HUES6 (cell line): Measurements from ENCODE around the gene BTBD9.

Experiments used
- H3K27ac ChIP-seq: 2 replicates; pipeline ENCODE4 v1.7.0; 2013; ENCODE audit warnings: low read depth, mild to moderate bottlenecking, low read length, inconsistent platforms
- H3K27me3 ChIP-seq: 2 replicates; pipeline ENCODE4 v1.6.1; 2013; ENCODE audit warnings: low read length; ENCODE audit not compliant: control insufficient read depth, insufficient read depth
- H3K36me3 ChIP-seq: 2 replicates; pipeline ENCODE4 v1.6.1; 2013; ENCODE audit warnings: low read length; ENCODE audit not compliant: control insufficient read depth, insufficient read depth
- H3K4me1 ChIP-seq: 2 replicates; pipeline ENCODE4 v1.6.1; 2013; ENCODE audit warnings: low read length; ENCODE audit not compliant: control insufficient read depth, insufficient read depth
- H3K4me3 ChIP-seq: 2 replicates; pipeline ENCODE4 v1.5.1; 2013; ENCODE audit warnings: low read depth, low read length
- H3K9ac ChIP-seq: one replicate; pipeline ENCODE4 v1.6.1; 2013; ENCODE audit warnings: mild to moderate bottlenecking, low read length
- H3K9me3 ChIP-seq: 2 replicates; pipeline ENCODE4 v1.6.1; 2013; ENCODE audit warnings: low read depth, low read length; ENCODE audit not compliant: control insufficient read depth, insufficient read depth

BTBD9 gene

DNA sequence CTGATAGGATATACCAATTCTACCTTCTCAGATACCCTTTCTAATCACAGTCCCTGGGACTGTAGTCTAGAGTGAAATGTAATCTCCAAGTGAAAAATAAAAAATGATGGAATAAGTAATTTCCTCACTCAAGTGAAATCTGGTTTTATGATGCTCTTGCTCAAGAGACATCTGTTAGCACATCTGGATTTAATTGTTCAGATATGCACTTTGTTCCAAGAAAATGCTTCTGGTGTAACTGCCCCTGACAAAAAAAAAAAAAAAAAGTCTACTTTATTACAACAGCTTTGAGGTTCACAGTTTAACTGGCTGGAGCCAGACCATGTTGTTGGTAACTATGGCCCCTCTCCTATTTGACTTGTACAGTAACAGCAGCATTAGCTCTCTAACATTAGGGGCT, 251.8 kb downstream of the BTBD9 start:
- no peaks in the 10 kb centered on the region for H3K27me3 ChIP-seq
- H3K9me3 ChIP-seq = no peaks in the 10 kb centered on the region
- no peak overlapping the region for H3K27ac ChIP-seq
- H3K36me3 ChIP-seq = no peaks in the 10 kb centered on the region
- H3K4me1 ChIP-seq = peaks cover 13% of the 10 kb centered on the region; the same call in 1 of the 2 replicates
- no peak overlapping the region for H3K9ac ChIP-seq
- no peak overlapping the region for H3K4me3 ChIP-seq

DNA sequence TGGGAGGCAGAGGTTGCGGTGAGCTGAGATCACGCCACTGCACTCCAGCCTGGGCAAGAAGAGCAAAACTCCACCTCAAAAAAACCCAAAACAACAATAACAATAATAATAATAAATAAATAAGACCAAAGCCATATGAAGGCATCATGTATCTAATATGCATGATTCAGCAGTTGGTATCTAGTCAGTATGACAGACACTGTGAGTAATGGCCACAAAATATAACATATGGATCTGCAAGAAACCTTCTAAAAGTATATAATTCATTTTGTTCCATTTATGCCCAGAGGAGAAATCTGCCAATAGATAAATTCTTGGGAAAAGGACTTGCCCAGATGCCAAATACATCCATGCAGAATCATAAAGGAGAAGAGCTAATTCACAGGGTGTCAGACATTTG, 252.3 kb downstream of the BTBD9 start:
- Histone ChIP-seq H3K27me3 (no peaks in the 10 kb centered on the region), H3K36me3 (no peaks in the 10 kb centered on the region), H3K9ac (no peak overlapping the region), H3K9me3 (no peaks in the 10 kb centered on the region), H3K27ac (no peak overlapping the region), H3K4me1 (peaks cover 13% of the 10 kb centered on the region; the same call in 1 of the 2 replicates), H3K4me3 (no peak overlapping the region)

DNA sequence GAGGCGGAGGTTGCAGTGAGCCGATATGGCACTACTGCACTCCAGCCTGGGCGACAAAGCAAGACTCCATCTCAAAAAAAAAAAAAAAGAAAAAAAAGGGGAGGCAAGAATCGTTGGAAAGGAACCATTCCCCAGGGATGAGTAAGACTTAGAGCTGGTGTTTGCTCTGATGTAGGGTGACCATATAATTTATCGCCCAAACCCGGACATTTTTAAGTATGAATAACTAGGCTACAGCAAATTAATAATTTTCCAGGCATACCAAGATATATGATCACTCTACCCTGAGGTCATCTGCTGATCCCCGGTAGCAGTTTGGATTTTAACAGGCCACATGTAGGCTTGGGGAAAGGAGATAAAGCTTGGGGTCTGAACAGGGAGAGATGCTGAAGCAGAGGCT, 260.9 kb downstream of the BTBD9 start:
- no peak overlapping the region for H3K27ac ChIP-seq

DNA sequence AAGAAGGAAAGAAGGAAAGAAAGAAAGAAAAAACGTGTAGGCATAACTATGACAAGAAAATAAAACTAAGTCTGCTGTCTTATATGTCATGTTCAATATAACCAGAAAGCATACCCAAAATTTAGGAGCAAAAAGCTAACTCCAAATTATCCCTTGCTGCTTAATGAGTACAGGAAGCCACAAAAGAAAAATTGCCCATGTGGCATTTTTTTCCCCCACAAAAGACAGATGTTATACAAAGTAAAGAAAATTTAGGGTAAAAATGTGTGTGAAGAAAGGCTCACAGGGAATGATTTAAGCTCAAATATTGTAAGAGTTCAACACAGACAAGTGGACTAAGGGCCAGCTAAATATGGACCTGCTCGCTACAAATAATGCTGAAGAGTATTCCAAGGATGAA, 263.8 kb downstream of the BTBD9 start:
- Histone ChIP-seq H3K27ac (no peak overlapping the region), H3K4me3 (no peak overlapping the region), H3K4me1 (peaks cover 7% of the 10 kb centered on the region; the same call in 1 of the 2 replicates), H3K36me3 (no peaks in the 10 kb centered on the region), H3K27me3 (no peaks in the 10 kb centered on the region), H3K9me3 (no peaks in the 10 kb centered on the region), H3K9ac (no peak overlapping the region)

More for the DNA sequence above, 260.9 kb downstream of the BTBD9 start:
- H3K4me1 ChIP-seq = no peaks in the 10 kb centered on the region
- no peaks in the 10 kb centered on the region for H3K36me3 ChIP-seq
- no peaks in the 10 kb centered on the region for H3K9me3 ChIP-seq
- no peak overlapping the region for H3K9ac ChIP-seq
- no peaks in the 10 kb centered on the region for H3K27me3 ChIP-seq
- H3K4me3 ChIP-seq = no peak overlapping the region

DNA sequence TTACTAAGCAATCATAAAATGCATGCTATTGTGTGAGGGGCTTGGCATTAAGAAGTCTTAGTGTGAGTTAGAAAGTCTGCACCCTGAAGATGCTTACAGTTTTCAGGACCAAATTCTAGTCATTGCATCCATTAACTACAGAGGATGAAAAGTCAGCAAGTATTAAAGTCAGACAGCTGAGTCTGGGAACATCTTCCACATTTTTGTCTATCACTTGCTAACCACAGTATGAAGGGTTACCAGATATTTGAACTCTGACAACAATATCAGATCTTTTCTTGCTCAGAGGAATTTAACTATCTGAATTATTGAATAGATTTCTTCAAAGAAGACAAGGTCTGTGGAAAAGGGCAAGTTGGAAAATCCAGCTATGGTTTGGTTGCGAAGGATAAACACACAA, 264.4 kb downstream of the BTBD9 start:
- Histone ChIP-seq H3K9ac (no peak overlapping the region), H3K36me3 (no peaks in the 10 kb centered on the region), H3K4me1 (peaks cover 7% of the 10 kb centered on the region; the same call in 1 of the 2 replicates), H3K27me3 (no peaks in the 10 kb centered on the region), H3K27ac (no peak overlapping the region), H3K9me3 (no peaks in the 10 kb centered on the region), H3K4me3 (no peak overlapping the region)

DNA sequence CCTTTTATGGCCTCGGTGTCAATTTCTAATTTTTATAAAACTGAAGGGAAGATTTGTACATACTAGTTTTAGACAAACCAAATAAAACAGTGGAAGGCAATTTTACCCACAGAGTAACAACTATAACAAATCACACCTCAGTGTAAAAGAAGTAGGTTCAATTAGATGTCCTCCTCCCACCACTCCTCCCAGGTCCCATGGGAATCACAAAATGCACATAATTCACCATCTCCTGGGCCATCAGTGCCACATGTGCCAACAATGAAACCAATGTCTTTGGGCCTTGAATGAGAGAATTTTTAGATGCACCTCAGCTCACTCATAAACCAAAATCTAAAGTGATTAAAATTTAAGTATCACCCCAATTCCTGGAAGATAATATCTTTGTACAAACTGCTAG, 267.8 kb downstream of the BTBD9 start:
- Histone ChIP-seq H3K36me3 (no peaks in the 10 kb centered on the region), H3K4me3 (no peak overlapping the region), H3K27ac (no peak overlapping the region), H3K27me3 (no peaks in the 10 kb centered on the region), H3K9me3 (no peaks in the 10 kb centered on the region), H3K4me1 (peaks cover 7% of the 10 kb centered on the region; the same call in 1 of the 2 replicates), H3K9ac (no peak overlapping the region)

DNA sequence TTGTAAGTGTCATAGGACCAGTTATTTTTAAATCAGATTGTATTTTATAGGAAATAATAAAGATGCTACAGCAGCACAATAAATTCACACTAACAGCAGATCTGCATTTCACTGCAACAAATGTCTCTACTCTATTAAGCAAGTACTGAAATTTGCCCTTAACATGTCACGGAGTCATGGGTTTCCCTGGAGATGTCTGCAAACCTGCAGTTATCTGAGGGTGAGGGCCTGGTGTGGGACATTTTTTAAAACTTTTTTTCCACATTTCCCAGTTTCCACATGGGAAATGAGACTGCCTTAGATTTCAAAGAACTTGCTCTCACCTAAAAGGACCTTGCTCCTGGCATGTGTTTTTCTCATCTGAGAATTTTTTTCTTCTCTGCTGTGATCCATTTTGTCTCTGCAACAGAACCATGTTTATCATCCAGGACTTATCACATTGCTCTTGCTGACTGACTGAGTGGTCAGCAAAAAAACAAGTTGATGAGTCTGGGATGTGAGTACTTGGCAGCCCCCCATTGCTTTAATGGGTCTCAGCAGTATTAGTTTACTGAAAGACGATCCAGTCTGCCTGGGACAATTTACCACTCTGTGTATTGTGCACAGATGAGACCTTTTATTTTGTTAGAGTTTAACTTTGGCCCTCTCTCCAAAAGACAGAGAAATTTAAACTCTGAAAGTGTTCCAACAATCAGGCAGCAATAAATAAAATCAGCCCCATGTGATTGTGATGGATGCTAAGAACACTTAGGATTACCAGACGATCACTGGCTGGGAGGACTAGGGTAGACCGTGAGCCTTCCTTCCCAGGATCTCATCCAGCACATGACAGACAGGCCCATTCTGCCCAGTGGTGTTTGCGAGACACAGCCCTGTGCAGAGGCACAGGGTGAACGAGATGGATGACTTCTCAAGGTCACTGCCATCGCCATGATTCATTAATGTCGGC, 268.8 kb downstream of the BTBD9 start:
- Histone ChIP-seq H3K27ac (no peak overlapping the region), H3K36me3 (no peaks in the 10 kb centered on the region), H3K4me3 (no peak overlapping the region), H3K9ac (no peak overlapping the region), H3K4me1 (peaks cover 7% of the 10 kb centered on the region; the same call in 1 of the 2 replicates), H3K27me3 (no peaks in the 10 kb centered on the region), H3K9me3 (no peaks in the 10 kb centered on the region)

DNA sequence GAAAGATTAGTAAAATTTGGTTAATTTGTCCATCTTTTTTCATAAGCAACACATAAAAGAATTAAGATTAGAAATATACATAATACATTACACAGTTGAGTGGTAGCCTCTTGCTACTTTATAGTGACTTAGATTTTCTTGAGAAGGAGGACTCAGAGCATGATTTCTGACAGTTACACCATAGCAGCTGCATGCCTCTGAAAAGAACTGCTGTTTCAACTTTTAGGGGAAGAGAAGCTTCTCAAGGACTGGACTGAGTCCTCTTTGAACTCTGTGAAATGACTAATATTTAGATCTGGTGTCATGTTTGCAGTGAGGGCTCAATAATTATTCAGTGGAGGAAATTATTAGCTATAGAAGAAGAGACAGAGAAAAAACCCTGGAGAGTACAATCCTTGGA, 272.5 kb downstream of the BTBD9 start:
- Histone ChIP-seq H3K27me3 (no peaks in the 10 kb centered on the region), H3K9me3 (no peaks in the 10 kb centered on the region), H3K27ac (no peak overlapping the region), H3K9ac (no peak overlapping the region), H3K4me3 (no peak overlapping the region), H3K36me3 (no peaks in the 10 kb centered on the region), H3K4me1 (peaks cover 4% of the 10 kb centered on the region; the same call in 1 of the 2 replicates)

DNA sequence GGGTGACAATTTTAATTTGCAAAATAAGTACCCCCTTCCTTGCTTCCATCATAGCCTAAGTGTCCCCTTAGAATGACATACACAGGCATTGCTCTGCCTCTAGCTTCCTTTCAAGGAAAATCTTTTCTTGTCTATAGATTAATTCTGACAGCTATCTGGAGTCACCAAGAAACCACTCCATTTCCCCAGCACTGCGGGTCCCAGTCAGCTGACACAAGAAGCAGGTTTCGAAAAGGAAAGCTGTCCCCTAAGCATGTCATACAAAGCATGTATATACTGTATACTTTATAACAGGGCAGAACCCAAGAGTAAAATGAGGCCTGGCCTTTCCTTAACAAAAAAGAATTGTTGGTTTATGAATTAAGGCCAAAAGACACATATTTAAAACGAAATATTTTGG, 273.5 kb downstream of the BTBD9 start:
- Histone ChIP-seq H3K36me3 (no peaks in the 10 kb centered on the region), H3K9ac (no peak overlapping the region), H3K27ac (no peak overlapping the region), H3K9me3 (no peaks in the 10 kb centered on the region), H3K27me3 (no peaks in the 10 kb centered on the region), H3K4me3 (no peak overlapping the region), H3K4me1 (peaks cover 2% of the 10 kb centered on the region; the same call in 1 of the 2 replicates)

DNA sequence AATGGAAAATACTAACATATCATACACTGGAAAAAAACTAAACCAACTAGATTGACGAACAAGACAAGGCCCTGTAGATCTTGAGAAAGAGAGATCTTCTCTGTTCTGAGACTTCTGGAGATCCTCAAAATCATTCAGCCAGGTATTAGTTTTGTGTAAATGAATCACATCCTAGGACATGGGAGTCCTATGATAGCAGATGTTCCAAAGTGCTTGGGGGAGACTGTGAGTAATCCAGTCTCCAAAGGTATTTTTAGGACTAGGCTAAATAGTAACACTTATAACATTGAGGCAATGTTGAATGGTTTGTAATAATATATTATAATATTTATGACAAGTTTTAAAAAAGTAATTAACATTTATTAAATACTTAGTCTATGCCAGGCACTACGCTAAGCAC, 275.0 kb downstream of the BTBD9 start:
- H3K9ac ChIP-seq = no peak overlapping the region
- no peaks in the 10 kb centered on the region for H3K36me3 ChIP-seq
- no peaks in the 10 kb centered on the region for H3K9me3 ChIP-seq
- H3K27me3 ChIP-seq = no peaks in the 10 kb centered on the region
- no peak overlapping the region for H3K27ac ChIP-seq
- no peak overlapping the region for H3K4me3 ChIP-seq
- H3K4me1 ChIP-seq = no peaks in the 10 kb centered on the region

DNA sequence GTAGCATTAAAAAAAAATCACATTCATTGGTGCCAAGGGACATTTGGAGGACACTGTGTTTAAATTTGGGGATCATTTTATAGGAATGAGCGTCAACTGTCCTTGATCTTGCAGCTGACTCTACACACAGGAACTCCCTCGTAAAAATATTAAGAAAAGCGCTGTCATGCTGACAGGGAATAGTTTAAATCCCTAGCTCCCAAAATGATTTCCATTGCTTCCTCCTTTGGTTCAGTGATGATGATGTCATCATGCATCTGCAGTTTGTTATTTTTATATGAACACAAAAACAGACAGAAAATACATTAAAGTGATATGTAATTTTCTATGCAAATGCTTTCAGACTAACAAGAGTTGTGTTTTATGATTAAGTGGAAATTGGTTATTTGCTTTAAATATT, 275.6 kb downstream of the BTBD9 start:
- Histone ChIP-seq H3K27ac (no peak overlapping the region), H3K36me3 (no peaks in the 10 kb centered on the region), H3K4me3 (no peak overlapping the region), H3K9ac (no peak overlapping the region), H3K4me1 (no peaks in the 10 kb centered on the region), H3K9me3 (no peaks in the 10 kb centered on the region), H3K27me3 (no peaks in the 10 kb centered on the region)
